ENCODE measurements around the gene PSD4. TPM values are rescaled to one million over a fixed set of nuclear protein-coding genes. Genes with fewer than 3 reads are reported as not detected.
A peak's percentile ranks its signal among the peaks of the same experiment; 100 is the strongest.

Gene PSD4
- total and polyA plus RNA-seq, 3 experiments from 2014 or later: 42.1 to 193 (median 192) TPM

DNA sequence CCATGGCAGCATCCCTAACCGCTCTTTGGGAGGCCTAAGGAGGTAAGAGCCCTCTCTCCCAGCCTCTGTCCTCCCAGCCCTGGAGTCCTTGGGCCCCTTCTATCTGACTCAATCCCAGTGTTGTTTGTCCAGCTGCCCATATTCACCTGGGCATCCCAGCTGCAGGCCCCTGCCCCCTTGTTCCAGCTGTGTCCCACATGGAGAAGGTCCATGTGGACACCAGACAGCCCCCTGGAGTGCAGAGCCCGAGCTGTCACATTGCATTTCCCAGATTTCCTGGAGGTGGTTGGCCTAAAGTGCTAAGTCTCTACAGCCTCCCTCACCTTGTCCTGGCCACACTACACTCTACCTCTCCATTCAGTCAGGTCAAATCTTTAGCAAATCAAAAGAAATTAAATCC, 42.5 kb downstream of the PSD4 start:
- H3K9me3 Mint-ChIP-seq: no peaks in the 10 kb centered on the region
- H3K27ac Mint-ChIP-seq: no peak overlapping the region

DNA sequence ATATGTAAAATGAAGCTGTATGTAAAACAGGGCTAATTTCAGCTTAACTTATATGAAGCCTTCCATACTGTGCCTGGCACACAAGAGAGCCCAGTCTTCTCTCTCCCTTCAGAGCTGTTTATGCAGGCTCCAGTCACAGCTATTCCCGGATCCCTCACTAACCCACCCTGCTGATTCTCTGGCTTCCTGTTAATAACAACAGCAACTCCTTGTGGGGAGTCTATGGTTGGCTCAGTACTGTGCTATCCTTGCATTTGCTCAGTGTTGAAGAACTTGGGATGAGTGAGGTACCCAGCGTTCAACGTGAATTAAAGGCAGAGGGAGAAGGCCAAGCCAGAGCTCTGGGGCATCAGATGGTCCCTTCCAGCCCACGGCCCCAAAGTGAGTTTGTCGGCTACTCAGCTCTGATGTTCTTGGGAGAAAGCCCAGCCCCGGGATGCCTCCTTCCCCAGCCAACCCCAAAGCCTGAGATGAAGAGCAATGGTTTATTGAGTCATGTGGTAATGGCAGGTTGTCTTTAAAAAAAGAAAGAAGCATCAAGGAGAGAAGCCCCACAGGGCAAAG, 43.2 kb downstream of the PSD4 start:
- Mint-ChIP-seq H3K9me3 (no peaks in the 10 kb centered on the region), H3K36me3 (no peaks in the 10 kb centered on the region), H3K27me3 (peaks cover 0 to 6% of the 10 kb centered on the region in 2 donors), H3K4me3 (peak overlapping the region in 1 of 7 donors; percentile 44), H3K4me1 (peaks cover 12 to 18% (median 16%) of the 10 kb centered on the region in 3 donors), H3K27ac (no peak overlapping the region)
- CTCF ChIA-PET: interaction anchor here (0.9 to 1.3 kb wide), 4 partner anchors 13 to 79 kb away, joined by 3 to 7 read pairs (median 3); no protein-coding TSS in a partner anchor
- DNase-seq: no peak
- Histone ChIP-seq H3K27ac (ENCODE audit: low read depth, low read length) (no peak overlapping the region), H3K36me3 (ENCODE audit: insufficient read depth, low read length) (no peaks in the 10 kb centered on the region), H3K4me3 (ENCODE audit: low read length) (no peak overlapping the region), H3K4me1 (ENCODE audit: insufficient read depth, low read length) (peaks cover 9% of the 10 kb centered on the region), H3K27me3 (ENCODE audit: insufficient read depth, low read length, poor library complexity, severe bottlenecking) (no peaks in the 10 kb centered on the region), H3K9me3 (ENCODE audit: low read length) (no peaks in the 10 kb centered on the region)
- POLR2A ChIA-PET: no interaction called here

More for the DNA sequence above, 42.5 kb downstream of the PSD4 start:
- no peak overlapping the region for H3K4me3 ChIP-seq (ENCODE audit: low read length)
- Mint-ChIP-seq H3K36me3 (no peaks in the 10 kb centered on the region), H3K4me3 (no peak overlapping the region), H3K27me3 (peaks cover 0 to 6% of the 10 kb centered on the region in 2 donors), H3K4me1 (peaks cover 12 to 18% (median 16%) of the 10 kb centered on the region in 3 donors)
- H3K27ac ChIP-seq (ENCODE audit: low read depth, low read length): no peak overlapping the region
- CTCF ChIA-PET: interaction anchor here (0.9 to 1.2 kb wide), 3 partner anchors 15 to 78 kb away, joined by 3 read pairs; no protein-coding TSS in a partner anchor
- H3K4me1 ChIP-seq (ENCODE audit: insufficient read depth, low read length): peaks cover 9% of the 10 kb centered on the region
- H3K9me3 ChIP-seq (ENCODE audit: low read length): no peaks in the 10 kb centered on the region
- H3K27me3 ChIP-seq (ENCODE audit: insufficient read depth, low read length, poor library complexity, severe bottlenecking): no peaks in the 10 kb centered on the region
- POLR2A ChIA-PET: no interaction called here
- no peak for DNase-seq
- H3K36me3 ChIP-seq (ENCODE audit: insufficient read depth, low read length): no peaks in the 10 kb centered on the region

DNA sequence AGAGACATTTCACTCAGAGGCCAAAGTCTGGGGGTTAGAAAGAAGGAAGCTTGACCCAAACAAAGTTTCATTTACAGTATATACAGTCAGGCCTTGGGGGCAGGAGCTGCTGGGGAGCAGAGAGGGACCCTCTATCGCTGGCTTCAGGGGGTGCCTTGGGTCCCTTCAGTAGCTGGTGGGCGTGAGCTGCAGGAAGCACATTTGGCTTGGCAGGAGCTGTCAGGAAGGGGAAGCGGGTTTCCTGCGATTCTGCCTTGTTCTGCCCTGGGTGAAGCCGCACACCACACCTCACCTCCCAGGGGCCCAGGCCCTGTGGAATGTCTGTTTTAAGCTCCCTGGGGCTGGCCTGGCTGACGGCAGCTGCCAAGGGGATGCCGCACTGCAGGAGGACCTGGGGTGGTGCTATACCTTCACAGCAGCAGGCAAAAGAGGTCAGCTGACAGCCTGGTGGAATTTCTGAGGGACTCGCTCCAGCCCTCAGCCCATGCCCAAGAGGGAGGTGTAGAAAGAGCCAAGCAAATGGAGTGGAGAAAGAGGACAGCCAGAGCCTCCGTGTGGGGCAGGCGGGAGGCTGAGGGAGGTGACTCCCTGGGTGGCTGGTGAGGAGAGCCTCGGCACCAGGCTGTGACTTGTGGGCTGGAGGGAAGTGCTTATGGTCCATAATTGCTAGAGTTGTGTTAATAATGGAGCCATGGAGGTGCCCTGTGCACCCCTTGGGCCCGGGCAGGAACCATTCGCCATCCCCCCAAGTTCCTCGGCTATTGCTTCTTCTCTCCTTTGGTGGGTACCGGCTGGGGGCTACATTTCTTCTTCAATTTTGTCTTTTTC, 43.9 kb downstream of the PSD4 start:
- H3K36me3 Mint-ChIP-seq: no peaks in the 10 kb centered on the region
- H3K9me3 ChIP-seq (ENCODE audit: low read length): no peaks in the 10 kb centered on the region
- no peaks in the 10 kb centered on the region for H3K27me3 ChIP-seq (ENCODE audit: insufficient read depth, low read length, poor library complexity, severe bottlenecking)
- H3K4me1 ChIP-seq (ENCODE audit: insufficient read depth, low read length): peaks cover 9% of the 10 kb centered on the region
- CTCF ChIA-PET: interaction anchor here (1.1 to 1.3 kb wide), 2 partner anchors 13 to 14 kb away, joined by 3 to 7 read pairs; no protein-coding TSS in a partner anchor
- H3K9me3 Mint-ChIP-seq: no peaks in the 10 kb centered on the region
- H3K27ac Mint-ChIP-seq: peak overlapping the region in 1 of 8 donors; percentile 17
- peak overlapping the region in 1 of 7 donors; percentile 12 for H3K4me3 Mint-ChIP-seq
- H3K27ac ChIP-seq (ENCODE audit: low read depth, low read length): no peak overlapping the region
- peaks cover 12 to 18% (median 16%) of the 10 kb centered on the region in 3 donors for H3K4me1 Mint-ChIP-seq
- H3K36me3 ChIP-seq (ENCODE audit: insufficient read depth, low read length): no peaks in the 10 kb centered on the region
- peaks cover 0 to 4% of the 10 kb centered on the region in 2 donors for H3K27me3 Mint-ChIP-seq
- peak in 1 of 5 donors; percentile 4 for DNase-seq
- H3K4me3 ChIP-seq (ENCODE audit: low read length): no peak overlapping the region
- POLR2A ChIA-PET: no interaction called here

DNA sequence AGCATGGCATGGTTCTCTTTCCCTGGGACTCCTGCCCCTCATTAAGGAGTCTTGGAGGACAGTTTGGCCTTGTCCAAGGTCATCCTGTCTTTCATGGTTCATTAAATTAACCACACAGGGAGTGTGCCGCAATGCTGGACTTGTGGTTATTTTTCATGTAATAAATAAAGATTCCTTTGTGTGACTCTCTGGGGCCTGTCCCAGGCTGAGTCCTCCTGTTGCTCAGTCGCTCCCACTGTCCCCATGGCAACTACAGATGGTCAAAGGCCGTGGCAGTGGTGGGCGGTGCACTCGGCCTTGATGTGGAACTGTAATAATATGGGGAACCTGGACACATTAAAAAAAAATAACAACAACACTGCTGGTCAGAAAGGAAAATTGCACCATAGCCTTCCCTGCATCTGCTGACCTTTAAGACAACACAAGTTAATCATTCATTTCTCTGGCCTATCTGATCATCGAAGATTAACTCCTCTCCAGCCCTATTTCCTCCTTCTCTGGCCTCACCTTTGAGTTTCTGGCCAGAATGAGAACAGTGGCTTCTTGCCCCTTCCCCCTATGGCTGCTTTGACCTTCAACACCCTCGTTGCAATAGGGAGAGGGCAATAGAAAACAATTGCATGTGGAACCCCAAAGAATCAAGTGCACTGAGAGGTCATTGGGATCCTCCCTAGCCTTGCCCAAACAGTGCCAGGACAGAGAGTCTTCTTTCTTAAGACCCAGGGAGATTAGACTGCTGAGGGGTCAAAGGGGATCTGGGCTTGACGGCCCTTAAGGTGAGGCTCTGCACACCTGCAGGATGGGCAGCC, 44.7 kb downstream of the PSD4 start:
- Mint-ChIP-seq H3K4me1 (peaks cover 12 to 18% (median 16%) of the 10 kb centered on the region in 3 donors), H3K27ac (no peak overlapping the region), H3K36me3 (no peaks in the 10 kb centered on the region), H3K27me3 (peaks cover 0 to 4% of the 10 kb centered on the region in 2 donors), H3K9me3 (no peaks in the 10 kb centered on the region), H3K4me3 (no peak overlapping the region)
- POLR2A ChIA-PET: no interaction called here
- H3K9me3 ChIP-seq (ENCODE audit: low read length): no peaks in the 10 kb centered on the region
- no peaks in the 10 kb centered on the region for H3K27me3 ChIP-seq (ENCODE audit: insufficient read depth, low read length, poor library complexity, severe bottlenecking)
- H3K27ac ChIP-seq (ENCODE audit: low read depth, low read length): no peak overlapping the region
- DNase-seq: no peak
- H3K4me3 ChIP-seq (ENCODE audit: low read length): no peak overlapping the region
- no peaks in the 10 kb centered on the region for H3K36me3 ChIP-seq (ENCODE audit: insufficient read depth, low read length)
- CTCF ChIA-PET: interaction anchor here (1.3 to 1.4 kb wide), 2 partner anchors 13 to 15 kb away, joined by 3 to 7 read pairs; no protein-coding TSS in a partner anchor
- H3K4me1 ChIP-seq (ENCODE audit: insufficient read depth, low read length): peaks cover 9% of the 10 kb centered on the region

DNA sequence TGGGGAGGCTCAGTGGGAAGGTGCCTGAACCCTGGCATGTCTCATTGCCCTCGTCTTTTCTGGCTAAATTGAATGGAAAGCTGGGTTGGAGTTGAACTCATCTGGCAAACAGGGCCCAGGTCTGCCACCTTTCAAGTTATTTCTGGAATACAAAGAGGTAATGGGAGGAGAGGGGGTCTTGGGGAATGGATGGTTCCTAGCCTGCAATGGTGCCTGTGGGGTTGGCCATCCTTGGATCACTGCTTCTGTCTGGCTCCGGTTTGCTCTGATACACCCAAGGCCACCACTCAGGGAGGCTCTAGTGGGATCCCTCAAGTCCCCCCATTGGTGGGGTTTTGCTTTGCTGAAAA, 45.3 kb downstream of the PSD4 start:
- Histone ChIP-seq H3K36me3 (ENCODE audit: insufficient read depth, low read length) (no peaks in the 10 kb centered on the region), H3K4me1 (ENCODE audit: insufficient read depth, low read length) (peaks cover 9% of the 10 kb centered on the region), H3K27ac (ENCODE audit: low read depth, low read length) (no peak overlapping the region), H3K4me3 (ENCODE audit: low read length) (no peak overlapping the region), H3K9me3 (ENCODE audit: low read length) (no peaks in the 10 kb centered on the region), H3K27me3 (ENCODE audit: insufficient read depth, low read length, poor library complexity, severe bottlenecking) (no peaks in the 10 kb centered on the region)
- Mint-ChIP-seq H3K36me3 (no peaks in the 10 kb centered on the region), H3K27ac (no peak overlapping the region), H3K4me3 (peak overlapping the region in 1 of 7 donors; percentile 28), H3K27me3 (peaks cover 0 to 4% of the 10 kb centered on the region in 2 donors), H3K4me1 (peaks cover 12 to 18% (median 16%) of the 10 kb centered on the region in 3 donors), H3K9me3 (no peaks in the 10 kb centered on the region)
- peak in 1 of 5 donors; percentile 21 for DNase-seq
- ChIA-PET CTCF (interaction anchor here (1.4 kb wide), 1 partner anchor 13 kb away, joined by 3 read pairs; no protein-coding TSS in a partner anchor), POLR2A (no interaction called here)

DNA sequence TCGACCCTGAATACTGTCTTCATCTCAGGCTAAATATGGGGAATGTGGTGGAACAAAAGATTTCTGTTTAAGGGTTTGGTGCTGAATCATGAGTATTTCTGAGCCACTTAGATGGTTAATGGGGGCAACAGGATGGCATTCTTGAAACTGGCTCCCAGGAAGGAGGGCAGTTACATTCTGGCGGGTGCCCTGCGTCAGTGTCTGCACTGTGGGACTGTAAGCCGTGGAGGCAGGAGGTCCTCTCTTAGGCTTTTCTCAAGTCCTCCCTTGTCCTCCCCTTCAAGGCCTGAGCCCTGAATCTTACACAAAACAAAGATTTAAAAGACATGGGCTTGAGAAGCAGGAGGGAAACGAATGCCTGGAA, 45.7 kb downstream of the PSD4 start:
- peaks cover 12 to 18% (median 16%) of the 10 kb centered on the region in 3 donors for H3K4me1 Mint-ChIP-seq
- H3K36me3 Mint-ChIP-seq: no peaks in the 10 kb centered on the region
- no peak for DNase-seq
- ChIA-PET CTCF (interaction anchor here (1.4 to 2.2 kb wide), 2 partner anchors 14 to 20 kb away, joined by 3 to 6 read pairs; no protein-coding TSS in a partner anchor), POLR2A (no interaction called here)
- H3K4me3 ChIP-seq (ENCODE audit: low read length): no peak overlapping the region
- peaks cover 9% of the 10 kb centered on the region for H3K4me1 ChIP-seq (ENCODE audit: insufficient read depth, low read length)
- no peaks in the 10 kb centered on the region for H3K9me3 ChIP-seq (ENCODE audit: low read length)
- peak overlapping the region in 1 of 8 donors; percentile 39 for H3K27ac Mint-ChIP-seq
- H3K9me3 Mint-ChIP-seq: no peaks in the 10 kb centered on the region
- H3K4me3 Mint-ChIP-seq: no peak overlapping the region
- H3K27me3 ChIP-seq (ENCODE audit: insufficient read depth, low read length, poor library complexity, severe bottlenecking): no peaks in the 10 kb centered on the region
- H3K27ac ChIP-seq (ENCODE audit: low read depth, low read length): no peak overlapping the region
- H3K27me3 Mint-ChIP-seq: peaks cover 0 to 4% of the 10 kb centered on the region in 2 donors
- H3K36me3 ChIP-seq (ENCODE audit: insufficient read depth, low read length): no peaks in the 10 kb centered on the region

DNA sequence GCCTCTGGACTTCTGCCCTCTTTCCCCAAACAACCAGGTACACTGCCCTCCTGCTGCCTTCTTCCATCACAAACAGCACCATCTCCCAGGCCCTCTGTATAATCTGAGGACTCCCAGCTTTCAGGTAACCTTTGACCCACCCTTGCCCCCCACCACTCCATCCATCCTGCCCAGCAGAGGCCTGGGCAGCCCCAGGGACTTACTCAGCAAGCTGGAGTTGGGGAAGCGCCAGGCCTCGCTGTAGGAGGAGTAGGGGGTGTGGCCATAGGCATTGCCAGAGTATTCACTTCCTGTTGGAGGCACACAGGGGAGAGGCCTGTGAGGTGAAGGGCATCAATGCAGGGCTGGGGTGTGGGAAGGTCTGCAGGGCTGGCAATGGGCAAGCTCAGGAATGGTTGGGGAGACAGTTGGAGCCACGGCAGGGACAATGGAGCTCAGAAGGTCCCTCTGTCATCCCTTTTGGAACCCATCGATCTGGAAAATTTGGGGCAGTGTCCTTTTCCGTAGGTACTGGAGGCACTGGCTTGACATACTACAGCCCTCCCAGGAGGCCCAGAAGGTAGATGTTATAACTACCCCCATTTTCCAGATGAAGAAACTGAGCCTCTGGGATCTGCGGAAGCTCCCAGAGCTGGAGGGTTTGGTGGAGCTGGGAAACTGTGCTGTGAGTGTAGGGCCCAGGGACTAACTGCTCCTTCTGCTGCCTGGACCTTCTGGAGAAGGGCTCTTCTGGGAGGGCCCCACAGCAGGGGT, 46.3 kb downstream of the PSD4 start:
- no peaks in the 10 kb centered on the region for H3K9me3 ChIP-seq (ENCODE audit: low read length)
- DNase-seq: peak in 1 of 5 donors; percentile 41
- no peak overlapping the region for H3K4me3 ChIP-seq (ENCODE audit: low read length)
- H3K36me3 ChIP-seq (ENCODE audit: insufficient read depth, low read length): no peaks in the 10 kb centered on the region
- POLR2A ChIA-PET: no interaction called here
- Mint-ChIP-seq H3K4me1 (peaks cover 12 to 18% (median 16%) of the 10 kb centered on the region in 3 donors), H3K27me3 (peaks cover 0 to 3% of the 10 kb centered on the region in 2 donors), H3K9me3 (no peaks in the 10 kb centered on the region), H3K27ac (no peak overlapping the region), H3K4me3 (no peak overlapping the region), H3K36me3 (no peaks in the 10 kb centered on the region)
- H3K27me3 ChIP-seq (ENCODE audit: insufficient read depth, low read length, poor library complexity, severe bottlenecking): no peaks in the 10 kb centered on the region
- H3K27ac ChIP-seq (ENCODE audit: low read depth, low read length): no peak overlapping the region
- H3K4me1 ChIP-seq (ENCODE audit: insufficient read depth, low read length): peaks cover 9% of the 10 kb centered on the region
- CTCF ChIA-PET: interaction anchor here (0.7 to 2.2 kb wide), 5 partner anchors 14 to 151 kb away, joined by 3 to 6 read pairs (median 3); no protein-coding TSS in a partner anchor

All from CD8-positive, alpha-beta memory T cell (primary cell).